ENCODE measurements around the gene REV3L.
"Not testable (repeated sequence)": the region's sequence is repeated elsewhere in the genome, so short reads cannot be mapped to it uniquely, and the experiment has no call there.

REV3L gene

GRCh38 chr6:111260570-111261298 lies 222.3 kb downstream of the REV3L start:
- DNase-seq (ENCODE audit: low read depth), result peak; percentile 26

GRCh38 chr6:111259089-111259831 lies 223.8 kb downstream of the REV3L start:
- peak; percentile 99 for DNase-seq (ENCODE audit: low read depth)

GRCh38 chr6:111258615-111259088 lies 224.4 kb downstream of the REV3L start:
- peak; percentile 77 for DNase-seq (ENCODE audit: low read depth)

- no peak for DNase-seq (ENCODE audit: low read depth)
Measured at GRCh38 chr6:111258010-111258409, 225.0 kb downstream of the REV3L start.

GRCh38 chr6:111256646-111257045 lies 226.4 kb downstream of the REV3L start:
- DNase-seq (ENCODE audit: low read depth), result peak; percentile 26

- DNase-seq (ENCODE audit: low read depth), result not testable (repeated sequence)
Measured at GRCh38 chr6:111255838-111256237, 227.2 kb downstream of the REV3L start.

- DNase-seq (ENCODE audit: low read depth), result no peak
Measured at GRCh38 chr6:111254779-111255166, 228.2 kb downstream of the REV3L start.

- no peak for DNase-seq (ENCODE audit: low read depth)
Measured at GRCh38 chr6:111254004-111254778, 228.8 kb downstream of the REV3L start.

GRCh38 chr6:111252726-111253125 lies 230.3 kb downstream of the REV3L start:
- DNase-seq (ENCODE audit: low read depth), result no peak

GRCh38 chr6:111250791-111251354 lies 232.1 kb downstream of the REV3L start:
- DNase-seq (ENCODE audit: low read depth), result peak; percentile 13
